COLO829 (cell line): ENCODE results near the gene C16orf96.
A peak's percentile ranks its signal among the peaks of the same experiment; 100 is the strongest.

ENCODE experiments used
- DNase-seq: peaks from one replicate; pipeline ENCODE4 v3.0.0; 2012; ENCODE audit warnings: low spot score

The C16orf96 gene

GRCh38 chr16:4525634-4526277 lies 30.4 kb upstream of the C16orf96 start:
- DNase-seq, result no peak

DNA sequence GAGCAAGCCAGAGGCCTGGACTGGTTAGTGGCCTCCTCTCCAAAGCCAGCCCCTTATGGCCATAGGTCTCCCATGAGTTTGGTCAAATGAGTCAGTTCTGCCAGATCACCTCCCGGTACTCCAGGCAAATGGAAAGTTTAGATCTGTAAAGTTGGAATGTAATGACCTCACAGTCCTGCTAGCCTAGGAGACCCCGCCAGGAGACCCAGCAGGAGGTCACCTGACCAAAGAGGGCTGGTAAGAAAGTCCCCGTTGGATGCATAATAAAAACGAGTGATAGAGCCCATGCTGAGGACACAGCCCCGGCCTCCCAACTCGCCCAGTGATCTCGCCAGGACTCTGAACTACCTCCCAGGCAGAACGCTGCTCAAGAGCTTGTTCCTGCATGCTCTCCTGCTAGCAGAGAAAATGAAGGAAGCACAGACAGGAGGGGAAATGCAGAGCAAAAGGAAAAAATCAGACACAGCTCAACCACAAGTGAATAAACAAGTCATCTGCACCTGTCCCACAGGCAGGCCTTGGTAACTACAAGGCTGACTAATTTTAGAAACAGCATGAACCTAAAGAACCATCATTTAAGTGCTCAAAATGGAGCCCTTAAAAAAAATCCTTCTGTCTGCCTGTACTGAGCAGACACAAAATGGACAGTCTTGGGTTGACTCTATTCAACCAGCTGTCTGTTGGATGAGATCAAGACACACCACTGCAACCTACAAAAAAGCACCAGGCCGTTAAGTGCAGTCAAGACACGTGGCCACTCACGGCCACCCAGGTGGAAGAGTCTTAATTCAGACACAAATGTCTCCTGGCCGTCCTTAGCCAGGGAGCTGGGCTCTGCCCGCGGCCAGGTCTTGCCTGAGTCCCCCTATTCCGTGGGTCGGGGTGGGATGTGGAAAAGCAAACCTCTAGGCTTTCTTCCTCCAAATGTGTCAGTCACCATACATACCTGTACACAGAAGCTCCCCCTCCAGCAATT lies 26.8 kb upstream of the C16orf96 start:
- no peak for DNase-seq

- no peak for DNase-seq
These were observed 24.3 kb upstream of the C16orf96 start for GRCh38 chr16:4531811-4532210.

DNA sequence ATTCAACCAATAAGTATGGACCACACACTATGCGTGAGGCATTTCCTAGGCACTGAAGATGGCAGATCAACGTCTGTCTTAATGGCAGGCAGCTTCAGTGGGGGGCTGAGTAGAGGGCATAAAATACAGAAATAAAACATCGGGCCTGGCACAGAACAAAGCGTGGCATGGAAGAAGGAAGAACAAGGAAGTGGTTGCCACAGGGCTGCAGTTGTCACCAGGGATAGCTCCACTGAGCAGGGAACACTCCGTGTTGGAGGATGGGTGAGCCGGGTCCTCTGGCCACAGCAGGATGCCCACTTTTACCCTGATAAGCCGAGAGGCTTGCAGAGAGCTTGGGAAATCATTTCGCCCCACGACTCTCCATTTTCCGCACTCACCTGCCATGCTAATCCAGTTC lies 23.9 kb upstream of the C16orf96 start:
- no peak for DNase-seq

DNA sequence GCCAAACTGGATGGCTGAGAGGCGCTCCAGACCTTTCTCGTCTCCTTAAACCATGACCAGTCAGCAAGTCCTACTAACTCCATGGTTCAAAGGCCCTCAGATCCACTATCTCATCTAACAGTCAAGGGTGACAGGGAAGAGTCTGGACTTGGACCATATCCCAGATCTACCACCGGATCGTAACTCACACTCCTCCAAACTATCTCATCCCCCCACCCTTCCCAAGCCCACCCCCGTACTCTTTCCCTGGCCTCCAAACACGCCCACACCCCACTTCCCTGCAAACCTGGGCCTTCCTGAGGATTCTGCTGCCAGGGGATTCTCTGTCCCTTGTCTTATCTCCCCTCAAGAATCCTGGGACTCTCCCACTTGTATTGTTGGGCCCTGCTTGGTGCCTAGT lies 22.6 kb upstream of the C16orf96 start:
- no peak for DNase-seq

DNA sequence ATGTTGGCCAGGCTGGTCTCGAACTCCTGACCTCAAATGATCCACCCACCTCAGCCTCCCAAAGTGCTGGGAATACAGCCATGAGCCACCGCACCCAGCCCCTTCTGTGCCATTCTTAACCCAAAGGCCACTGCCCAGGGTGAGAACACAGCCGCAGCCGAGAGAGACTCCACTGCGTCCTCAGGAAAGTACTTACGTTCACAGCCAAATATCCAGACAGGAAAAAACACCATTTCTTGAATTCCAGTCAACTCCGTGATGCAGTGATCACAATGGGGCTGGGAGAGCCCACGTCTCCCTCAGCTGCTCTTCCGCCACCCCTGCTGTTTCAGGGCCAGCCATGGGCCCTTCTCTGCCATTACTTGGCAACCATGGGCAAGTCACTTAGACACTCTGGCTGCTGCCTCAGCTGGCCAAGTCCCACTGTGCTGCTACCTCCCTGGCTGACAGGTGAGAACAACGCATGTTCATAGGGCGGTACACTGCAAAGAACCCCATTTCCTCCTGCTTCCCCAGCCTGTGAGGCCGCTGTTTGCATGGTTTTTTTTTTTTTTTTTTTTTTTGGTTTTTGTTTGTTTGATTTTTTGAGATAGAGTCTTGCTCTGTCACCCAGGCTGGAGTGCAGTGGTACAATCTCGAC lies 21.9 kb upstream of the C16orf96 start:
- no peak for DNase-seq

DNA sequence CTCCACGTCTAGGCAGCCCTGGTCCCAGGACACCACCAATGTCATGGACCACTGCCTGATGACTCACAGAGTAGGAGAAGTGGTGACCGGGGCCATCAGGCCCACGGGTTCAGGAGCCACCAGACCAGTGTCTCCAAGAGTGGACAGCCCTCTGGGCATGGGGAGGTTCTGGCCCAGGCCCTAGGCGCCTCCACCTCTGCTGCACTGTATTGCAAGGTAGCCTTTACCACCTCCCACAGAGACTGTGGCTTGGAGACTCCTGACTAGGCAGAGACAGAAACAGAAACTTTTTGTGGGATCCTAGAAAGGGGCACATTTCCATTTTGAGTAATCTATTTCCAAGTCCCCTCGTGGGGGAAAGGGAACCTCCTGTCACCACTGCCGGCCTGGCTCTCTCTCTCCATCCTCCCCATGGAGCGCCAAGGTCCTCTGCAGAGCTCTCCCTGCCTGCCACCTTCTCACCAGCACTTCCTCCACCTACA lies 20.5 kb upstream of the C16orf96 start:
- DNase-seq, result no peak

- no peak for DNase-seq
These were observed 19.6 kb upstream of the C16orf96 start for GRCh38 chr16:4536391-4537106.

DNA sequence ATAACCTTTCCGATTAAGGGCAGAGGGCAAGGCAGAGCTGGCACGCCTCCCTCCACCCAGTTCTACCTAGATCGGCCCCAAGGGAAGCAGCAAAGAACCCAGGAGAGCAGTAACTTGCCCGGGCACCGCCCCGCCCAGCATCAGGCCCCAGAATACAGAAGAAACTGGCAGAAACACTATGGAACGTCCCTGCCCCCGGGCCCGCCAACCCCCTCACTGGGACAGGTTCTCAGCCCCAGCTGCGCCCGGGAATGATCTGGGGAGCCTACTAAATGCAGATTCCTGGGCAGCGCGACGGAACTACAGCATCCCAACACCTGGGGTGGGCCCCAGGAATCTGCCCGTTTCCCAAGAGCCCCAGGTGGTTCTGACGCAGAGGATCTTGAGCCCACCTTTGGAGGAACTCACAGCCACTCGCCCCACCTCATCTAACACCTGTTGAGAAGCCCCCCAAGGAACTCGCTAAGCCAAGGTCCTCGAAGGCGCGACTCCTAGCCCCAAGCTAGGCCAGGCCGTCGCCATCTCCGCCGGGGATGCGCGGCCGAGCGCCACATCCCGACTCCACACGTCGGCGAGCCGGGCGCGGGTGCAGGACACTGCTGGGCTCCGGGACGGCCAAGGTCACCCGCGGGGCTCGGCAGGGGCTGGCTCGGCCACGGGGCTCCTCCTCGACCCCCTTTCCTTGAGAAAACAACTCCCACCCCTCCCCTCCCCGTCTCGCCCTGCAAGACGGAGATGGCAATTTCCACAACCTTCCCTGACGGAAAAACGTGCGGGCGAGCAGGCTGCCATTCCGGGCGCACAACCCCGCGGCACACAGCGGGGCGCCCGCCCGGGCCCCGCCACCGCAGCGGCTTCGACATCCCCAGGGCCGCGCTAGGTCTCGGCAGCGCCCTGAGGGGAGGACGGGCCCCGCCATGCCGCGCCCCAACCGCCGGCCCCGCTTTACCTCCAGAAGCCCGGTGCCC lies 18.5 kb upstream of the C16orf96 start:
- DNase-seq, result no peak

GRCh38 chr16:4538350-4539235 lies 17.5 kb upstream of the C16orf96 start, which contains the start of gene CDIP1:
CDIP1 (minus strand) TSS chr16:4538773; CDS start chr16:4514130, 24,643 bp downstream.
- DNase-seq, result peak; percentile 90

DNA sequence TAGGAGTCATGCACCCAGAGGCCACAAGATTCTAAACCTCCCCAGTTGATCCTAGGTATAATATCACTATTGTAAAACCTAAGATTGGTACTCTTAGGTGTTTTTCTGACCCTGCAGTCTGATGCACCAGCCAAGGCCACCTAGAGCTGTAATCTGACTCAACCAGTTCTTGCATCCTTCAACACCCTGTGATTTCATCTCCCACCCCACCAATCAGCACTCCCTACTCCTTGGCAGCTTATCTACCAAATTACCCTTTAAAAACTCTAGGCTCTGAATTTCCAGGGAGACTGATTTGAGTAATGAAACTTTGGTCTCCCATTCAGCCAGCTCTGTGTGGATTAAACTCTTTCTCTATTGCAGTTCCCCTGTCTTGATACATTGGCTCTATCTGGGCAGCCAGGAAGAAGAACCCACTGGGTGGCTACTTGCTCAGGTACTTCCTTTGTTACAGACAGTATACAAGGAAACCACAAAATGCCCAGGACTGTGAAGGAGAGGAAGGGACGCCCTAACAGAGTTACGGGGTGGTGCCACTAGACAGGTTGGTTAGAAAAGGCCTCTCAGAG lies 16.3 kb upstream of the C16orf96 start:
- DNase-seq, result no peak

DNA sequence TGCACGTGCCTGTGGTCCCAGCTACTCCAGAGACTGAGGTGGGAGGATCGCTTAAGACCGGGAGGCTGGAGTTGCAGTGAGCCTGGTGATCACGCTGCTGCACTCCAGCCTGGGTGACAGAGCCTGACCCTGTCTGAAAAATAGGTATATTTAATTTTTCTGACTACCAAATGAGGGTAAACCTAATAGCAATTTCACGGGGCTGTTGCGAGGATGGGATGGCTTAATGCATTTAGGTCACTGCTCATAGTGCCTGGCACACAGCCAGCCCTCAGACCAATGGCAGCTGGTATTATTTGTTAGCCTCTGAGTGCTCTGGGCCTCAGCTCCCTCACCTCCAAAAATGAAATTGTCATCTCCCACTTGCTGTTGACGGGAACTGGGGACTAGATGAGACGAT lies 11.7 kb upstream of the C16orf96 start:
- DNase-seq, result no peak

- no peak for DNase-seq
These were observed 8.0 kb upstream of the C16orf96 start for GRCh38 chr16:4548124-4548523.

DNA sequence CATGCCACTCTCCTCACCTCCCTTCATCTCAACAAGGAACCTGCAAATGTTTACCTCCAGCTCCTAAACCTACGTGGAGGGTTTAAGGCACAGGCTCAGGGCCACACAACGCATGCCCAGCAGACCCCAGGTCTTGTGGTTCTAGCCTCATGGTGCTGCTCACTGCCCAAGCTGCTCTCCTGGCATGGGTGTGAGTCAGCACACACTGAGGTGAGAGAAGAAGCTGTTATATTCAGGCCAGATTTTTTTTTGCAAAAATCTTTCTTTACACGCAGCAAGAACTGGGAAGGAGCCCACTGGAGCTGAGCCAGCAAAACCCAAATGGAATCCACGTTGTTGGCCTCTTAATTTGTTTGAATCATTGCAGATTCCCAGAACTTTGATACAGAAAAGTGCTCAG lies 5.5 kb upstream of the C16orf96 start:
- DNase-seq, result no peak

- no peak for DNase-seq
These were observed 3.6 kb upstream of the C16orf96 start for GRCh38 chr16:4552541-4552940.

GRCh38 chr16:4556580-4556979 lies 440 bp downstream of the C16orf96 start:
- DNase-seq, result no peak

DNA sequence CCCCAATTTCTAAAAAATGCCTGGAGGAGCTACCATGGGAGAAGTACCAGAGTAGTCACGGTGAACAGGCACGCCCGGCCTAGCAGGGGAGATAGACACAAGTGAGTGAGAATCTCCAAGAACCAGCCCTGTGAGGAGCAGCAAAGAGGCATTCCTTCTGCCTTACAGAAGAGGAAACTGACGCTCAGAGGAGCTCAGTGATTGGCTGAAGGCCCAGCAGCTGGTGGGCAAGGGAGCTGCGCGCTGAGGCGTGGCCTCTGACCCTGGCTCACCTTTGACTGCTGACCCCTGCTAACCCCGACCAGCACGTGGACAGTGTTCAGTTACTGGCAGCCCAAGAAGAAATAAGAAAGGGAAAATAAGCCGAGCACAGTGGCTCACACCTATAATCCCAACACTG lies 1.8 kb downstream of the C16orf96 start:
- DNase-seq, result no peak

DNA sequence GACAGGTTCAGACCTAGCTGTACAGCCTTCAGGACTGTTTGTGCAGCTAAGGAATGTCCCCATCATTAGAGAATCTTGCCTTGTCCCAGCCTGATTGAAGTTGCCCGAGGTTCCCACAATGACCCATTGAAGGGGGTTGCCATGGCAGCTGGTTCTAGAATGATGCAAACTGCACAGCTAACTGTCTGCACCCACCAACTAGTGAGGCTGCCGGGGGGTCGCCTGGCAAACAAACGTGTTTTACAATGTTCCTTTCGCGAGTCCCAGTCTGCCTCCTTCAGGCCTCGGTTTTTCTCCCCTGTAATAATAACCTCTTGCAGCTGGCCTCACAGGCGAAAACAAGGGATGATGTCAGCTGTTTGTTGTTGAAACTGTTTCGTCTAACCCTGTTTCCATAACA lies 5.5 kb downstream of the C16orf96 start:
- no peak for DNase-seq

- no peak for DNase-seq
These were observed 8.6 kb downstream of the C16orf96 start for GRCh38 chr16:4564661-4565267.
